Stimulated activated CD8-positive, alpha-beta memory T cell treated with anti-CD3 and anti-CD28 coated beads, Interleukin-15, amount 100 ng/mL, for 4 hours (primary cell): ENCODE data around the gene NEK7.

ENCODE experiments used
- DNase-seq, 2 donors: peaks; one replicate each; pipeline ENCODE4 v3.0.0-alpha.2; 2020; ENCODE audit warnings: low read depth in 2 of 2

The NEK7 gene

DNA sequence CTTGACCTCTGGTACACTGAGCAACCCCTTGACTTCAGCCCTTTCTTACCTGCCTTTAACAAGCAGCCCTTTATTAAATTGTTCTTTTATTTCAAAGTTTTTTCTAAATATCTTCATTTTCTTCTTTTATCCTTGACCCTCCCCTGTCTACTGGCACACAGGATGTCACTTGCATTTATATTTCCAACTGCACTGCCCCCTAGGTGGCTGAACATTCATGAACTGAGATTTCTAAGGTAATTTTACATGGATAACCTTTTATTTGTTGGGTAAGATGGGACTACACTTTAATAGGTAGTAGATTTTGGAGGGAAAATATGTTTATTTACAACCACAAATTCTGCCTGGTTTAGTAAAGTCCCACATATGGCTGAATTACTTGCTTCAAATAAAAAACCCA is 193.7 kb downstream of the NEK7 start:
- DNase-seq = no peak

DNA sequence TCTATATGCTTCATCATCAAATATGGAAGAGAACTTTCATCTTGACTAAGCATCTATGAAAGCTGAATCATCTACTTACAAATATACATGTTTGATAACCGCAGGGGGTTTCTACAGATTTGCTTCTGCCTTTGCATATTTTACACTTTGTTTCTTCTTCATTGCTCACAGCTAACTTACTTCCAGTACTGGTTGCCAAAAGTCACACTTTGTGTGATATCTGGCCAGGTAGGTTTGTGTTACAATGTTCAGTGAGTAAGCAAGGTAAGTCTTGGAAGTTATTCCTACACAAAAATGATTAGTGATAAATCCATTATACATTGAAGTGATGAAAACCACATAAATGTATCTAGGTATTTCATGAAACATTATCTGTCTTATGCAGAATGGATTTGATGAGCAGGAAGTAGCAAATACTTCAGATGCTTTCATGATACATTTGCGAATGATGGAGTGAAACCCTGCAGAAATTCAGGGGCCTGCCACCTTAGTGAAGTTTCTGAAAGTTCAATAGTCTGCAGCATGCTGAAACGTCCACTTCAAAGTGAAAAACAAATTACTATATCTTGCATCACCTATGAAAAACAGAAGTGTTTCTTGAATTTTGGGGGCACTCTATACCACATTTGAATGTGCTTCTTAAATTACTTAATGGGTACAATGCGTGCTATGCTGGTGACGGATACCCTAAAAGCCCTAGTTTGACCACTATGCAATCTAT is 196.3 kb downstream of the NEK7 start:
- no peak for DNase-seq

- no peak for DNase-seq
Observed at GRCh38 chr1:198357937-198358336, 201.1 kb downstream of the NEK7 start.

DNA sequence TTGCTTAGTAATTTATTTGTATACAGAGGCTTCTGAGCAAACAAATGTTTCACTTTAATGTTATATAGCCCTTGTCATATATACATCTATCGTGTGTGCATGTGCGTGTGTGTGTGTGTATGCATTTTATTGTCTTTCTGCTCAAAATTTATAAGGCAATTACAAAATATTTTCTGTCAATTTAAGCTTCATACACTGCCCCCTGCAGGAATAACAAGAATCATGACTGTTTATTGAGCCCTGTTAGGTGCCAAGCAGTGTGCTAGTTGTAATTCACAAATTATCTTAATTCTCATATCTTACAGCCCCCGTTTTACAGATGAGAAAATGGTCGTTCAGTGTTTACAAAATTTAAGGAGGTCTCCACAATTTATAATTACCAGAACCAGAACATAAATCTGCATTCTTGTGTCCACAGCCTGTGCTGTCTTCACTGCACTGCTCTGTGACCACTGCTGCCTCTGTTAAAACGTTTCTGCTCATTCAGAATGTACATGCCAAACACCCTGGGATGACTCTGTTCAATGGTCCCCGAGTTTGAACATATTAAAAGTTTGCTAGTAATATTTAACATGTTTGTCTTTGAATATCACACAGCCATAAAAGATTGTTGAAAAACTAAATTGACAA is 202.3 kb downstream of the NEK7 start:
- no peak for DNase-seq

GRCh38 chr1:198360208-198360729 is 203.5 kb downstream of the NEK7 start:
- DNase-seq = no peak

DNA sequence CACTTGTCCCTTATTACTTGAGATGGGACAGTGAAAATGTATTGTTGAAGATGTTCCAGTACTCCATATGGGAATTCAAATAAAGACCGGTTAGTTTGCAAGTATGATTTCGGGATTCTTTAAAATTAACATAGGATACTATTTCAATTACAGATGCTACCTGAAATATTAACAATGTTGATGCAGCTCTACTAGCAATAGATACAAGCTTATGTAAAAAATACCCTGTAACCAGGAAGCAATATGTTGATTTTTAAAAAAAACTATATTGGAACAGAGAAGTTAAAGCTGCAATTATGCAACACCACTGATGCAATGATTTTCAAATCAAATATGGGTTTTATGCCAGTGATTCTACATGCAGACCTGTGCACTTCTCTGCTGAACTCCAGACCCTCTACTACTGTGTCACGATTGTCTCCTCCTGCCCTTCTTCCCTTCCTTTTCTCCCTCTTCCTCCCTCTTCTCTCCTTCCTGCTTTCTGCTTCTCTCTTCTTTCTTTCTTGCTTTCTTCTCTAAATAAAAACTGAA is 204.5 kb downstream of the NEK7 start:
- no peak for DNase-seq

DNA sequence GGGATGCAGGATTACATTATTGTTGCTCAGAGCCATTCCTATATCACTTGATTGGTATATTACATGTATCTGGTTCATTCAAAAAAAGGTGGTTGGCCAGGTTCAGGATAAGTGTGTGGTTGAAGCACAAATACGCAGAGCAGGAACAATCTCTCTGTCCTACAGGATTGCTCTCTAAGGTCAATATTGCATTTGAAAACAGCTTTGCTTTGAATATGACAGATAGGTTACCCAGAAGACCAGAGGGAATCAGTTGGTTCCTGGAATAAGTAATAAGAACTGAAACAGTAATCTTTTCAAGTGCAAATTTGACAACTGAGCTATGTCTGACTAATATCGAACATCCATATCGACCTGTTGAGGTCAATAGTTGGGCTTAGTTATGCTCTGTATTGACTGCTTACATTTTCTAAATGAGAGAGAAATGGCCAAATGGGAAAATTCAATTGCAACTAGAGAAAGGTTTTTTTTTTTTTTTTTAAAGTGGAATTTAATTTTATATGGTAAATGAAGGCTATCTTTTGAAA is 206.9 kb downstream of the NEK7 start:
- DNase-seq = no peak

DNA sequence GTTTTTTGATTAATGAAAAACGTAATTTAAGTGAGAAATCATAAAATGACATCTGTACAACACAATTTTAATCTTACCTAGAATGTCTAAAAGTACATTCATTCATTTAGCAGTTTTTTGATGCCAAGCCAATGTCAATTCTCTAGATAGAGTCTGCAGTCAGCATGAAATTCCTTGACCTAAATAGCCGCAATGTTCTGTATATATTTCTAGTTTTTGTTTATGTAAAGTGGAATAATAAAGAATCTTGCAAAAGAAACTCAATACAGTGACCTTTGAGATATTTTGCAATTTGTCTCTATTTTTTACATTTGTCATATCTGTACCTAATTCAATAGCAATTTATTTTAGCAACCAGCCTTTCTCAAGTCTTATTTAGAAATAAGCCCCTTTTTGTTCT is 207.7 kb downstream of the NEK7 start:
- no peak for DNase-seq

GRCh38 chr1:198367296-198367695 is 210.5 kb downstream of the NEK7 start:
- no peak for DNase-seq

GRCh38 chr1:198370996-198371395 is 214.2 kb downstream of the NEK7 start:
- DNase-seq = no peak
